B cell (primary cell): ENCODE measurements around the gene AGRN. TPM values are rescaled to one million over a fixed set of nuclear protein-coding genes. Genes with fewer than 3 reads are reported as not detected.

Source experiments
- ATAC-seq: fragments of 200-7000 bp; cut with Tn5 transposase; one replicate; pipeline ENCODE4 v1.10.0; 2021; ENCODE audit warnings: low read depth, mild to moderate bottlenecking, moderate number of reproducible peaks, moderate library complexity
- CTCF ChIA-PET: fragments of 350-600 bp; sonication (Branson Sonifier 250); formaldehyde crosslinking; loops from one replicate; lab custom pipeline; 2021; ENCODE audit warnings: antibody characterized with exemption, inconsistent platforms; lab: Charles Lee
- POLR2A ChIA-PET: fragments of 350-600 bp; sonication (Branson Sonifier 250); formaldehyde crosslinking; loops from one replicate; lab custom pipeline; 2021; ENCODE audit warnings: antibody characterized with exemption; lab: Charles Lee
- DNase-seq: peaks from one replicate; pipeline ENCODE4 v3.0.0; 2013
- H2AFZ ChIP-seq: 2 replicates; pipeline ENCODE4 v1.6.1; 2012; ENCODE audit warnings: mild to moderate bottlenecking, low read depth, low read length; ENCODE audit not compliant: insufficient read depth, poor library complexity, severe bottlenecking
- H3K27ac ChIP-seq, 2 donors: 1 replicate in 1 of 2; 2 replicates in 1 of 2; pipeline ENCODE4 v1.5.1; 2012 to 2013; ENCODE audit warnings: low read length in 2 of 2, mild to moderate bottlenecking in 2 of 2, moderate library complexity in 1 of 2
- H3K27me3 ChIP-seq, 4 experiments: fragments of 200-600 bp in 1 of 4; sonication (generic) in 1 of 4; replicated peaks in 1 of 4; 1 replicate in 2 of 4; 2 replicates in 2 of 4; pipeline versions ENCODE4 v1.6.1 to v1.7.0; 2013 to 2016; ENCODE audit warnings: low read length in 3 of 4, mild to moderate bottlenecking in 2 of 4, mixed read lengths in 1 of 4, moderate library complexity in 1 of 4; ENCODE audit not compliant: insufficient read depth in 4 of 4, control insufficient read depth in 3 of 4; ENCODE audit errors: control extremely low read depth in 1 of 4
- H3K36me3 ChIP-seq, 2 experiments: replicated peaks in 1 of 2; 1 replicate in 1 of 2; 2 replicates in 1 of 2; pipeline versions ENCODE4 v1.6.1 to v1.7.1; 2013; ENCODE audit warnings: low read length in 1 of 2; ENCODE audit not compliant: insufficient read depth in 2 of 2, control insufficient read depth in 1 of 2; ENCODE audit errors: control extremely low read depth in 1 of 2, extremely low read depth in 1 of 2
- H3K4me1 ChIP-seq, 2 donors: fragments of 200-600 bp in 1 of 2; sonication (generic) in 1 of 2; 1 replicate in 1 of 2; 2 replicates in 1 of 2; pipeline versions ENCODE4 v1.5.1 to v1.6.1; 2013 to 2017; ENCODE audit warnings: low read length in 2 of 2; ENCODE audit not compliant: control insufficient read depth in 2 of 2, insufficient read depth in 2 of 2
- H3K4me2 ChIP-seq: replicated peaks from 2 replicates; pipeline ENCODE3; 2012; ENCODE audit warnings: mild to moderate bottlenecking, low read depth, low read length; ENCODE audit not compliant: poor library complexity, severe bottlenecking
- H3K4me3 ChIP-seq, 5 experiments: fragments of 200-600 bp in 1 of 5; sonication (generic) in 1 of 5; 1 replicate in 3 of 5; 2 replicates in 2 of 5; pipeline versions ENCODE4 v1.5.1 to v1.7.0; 2011 to 2016; ENCODE audit warnings: low read length in 4 of 5, mild to moderate bottlenecking in 4 of 5, low read depth in 2 of 5, control low read depth in 1 of 5, moderate library complexity in 1 of 5; ENCODE audit not compliant: insufficient read depth in 1 of 5; ENCODE audit errors: control extremely low read depth in 1 of 5, extremely low read depth in 1 of 5
- H3K79me2 ChIP-seq: fragments of 200-600 bp; sonication (generic); one replicate; pipeline ENCODE4 v1.6.0; 2016; ENCODE audit warnings: low read length; ENCODE audit not compliant: control insufficient read depth, insufficient read depth
- H3K9ac ChIP-seq: fragments of 200-600 bp; sonication (generic); 2 replicates; pipeline ENCODE4 v1.6.1; 2017; ENCODE audit warnings: mild to moderate bottlenecking, low read length, moderate library complexity
- H3K9me3 ChIP-seq, 3 donors: one replicate each; pipeline versions ENCODE4 v1.6.1 to v1.7.1; 2013; ENCODE audit warnings: low read length in 2 of 3; ENCODE audit not compliant: control insufficient read depth in 2 of 3, insufficient read depth in 1 of 3; ENCODE audit errors: control extremely low read depth in 1 of 3
- H4K20me1 ChIP-seq: 2 replicates; pipeline ENCODE4 v1.6.0; 2012; ENCODE audit warnings: mild to moderate bottlenecking, low read length; ENCODE audit not compliant: insufficient read depth, control insufficient read depth, poor library complexity, severe bottlenecking
- H3K27ac Mint-ChIP-seq: one replicate; pipeline ENCODE4 v1.8.0; 2021; ENCODE audit warnings: mixed read lengths
- H3K27me3 Mint-ChIP-seq: one replicate; pipeline ENCODE4 v1.8.0; 2021; ENCODE audit warnings: mixed read lengths
- H3K4me1 Mint-ChIP-seq: one replicate; pipeline ENCODE4 v1.8.0; 2021; ENCODE audit warnings: mixed read lengths
- H3K4me3 Mint-ChIP-seq: one replicate; pipeline ENCODE4 v1.8.0; 2021; ENCODE audit warnings: mixed read lengths
- H3K9me3 Mint-ChIP-seq: one replicate; pipeline ENCODE4 v1.8.0; 2022; ENCODE audit warnings: mixed read lengths; ENCODE audit not compliant: insufficient read depth
- EZH2 ChIP-seq: IDR thresholded peaks from 2 replicates; pipeline ENCODE4 v1.6.1; 2012; ENCODE audit warnings: borderline replicate concordance, low read depth, mild to moderate bottlenecking, moderate library complexity, low read length; ENCODE audit not compliant: insufficient read depth, poor library complexity, severe bottlenecking
- WGBS: methylation state at CpG from one replicate; pipeline ENCODE4 v1.1.5; 2013; ENCODE audit warnings: missing lambda C conversion rate; ENCODE audit not compliant: insufficient coverage; 5-methylcytosine and 5-hydroxymethylcytosine counted together
- intact Hi-C: fragments of 100-400 bp; cut with micrococcal nuclease; formaldehyde crosslinking; loops from one replicate; pipeline ENCODE4 v1.10.0; 2022
- polyA plus RNA-seq: library from polyadenylated mRNA; depleted of rRNA; stranded (reverse); fragments of >200 nt; gene quantifications from 2 replicates; pipeline ENCODE4 v1.2.3, GENCODE V29; 2012
- total RNA-seq, 2 donors: library from RNA; stranded (reverse); fragments of 120-200 nt in 1 of 2; gene quantifications; 1 replicate in 1 of 2; 2 replicates in 1 of 2; pipeline versions ENCODE4 v1.2.3 to v1.2.4, GENCODE V29; 2013 to 2022
- TF ChIP-seq, protein P1 (sequence below): fragments of 200-600 bp; IDR thresholded peaks from one replicate; pipeline ENCODE4 v1.8.0; 2022; ENCODE audit warnings: antibody characterized with exemption, mild to moderate bottlenecking

AGRN gene
- total and polyA plus RNA-seq, 2 donors (not counting 1 experiment from before 2014, with no cell fraction given), result 7.3 to 31.3 TPM

GRCh38 chr1:982765-983436, 37.0 kb upstream of the AGRN start:
- H3K27me3 Mint-ChIP-seq, result peaks cover 33% of the 10 kb centered on the region

More at GRCh38 chr1:982765-983436, 37.0 kb upstream of the AGRN start:
- Histone ChIP-seq H3K4me2 (no peak overlapping the region), H3K4me3 (no peak overlapping the region), H3K36me3 (no peaks in the 10 kb centered on the region), H2AFZ (no peak overlapping the region), H3K27me3 (peaks cover 0 to 28% (median 0%) of the 10 kb centered on the region in 4 experiments), H4K20me1 (no peaks in the 10 kb centered on the region), H3K4me1 (peaks cover 0 to 3% of the 10 kb centered on the region in 2 donors), H3K27ac (no peak overlapping the region), H3K9me3 (peaks cover 0 to 3% (median 0%) of the 10 kb centered on the region in 3 donors), H3K79me2 (no peaks in the 10 kb centered on the region), H3K9ac (no peak overlapping the region)
- H3K9me3 Mint-ChIP-seq, result no peaks in the 10 kb centered on the region
- H3K4me3 Mint-ChIP-seq, result no peak overlapping the region
- TF ChIP-seq, protein P1, sequence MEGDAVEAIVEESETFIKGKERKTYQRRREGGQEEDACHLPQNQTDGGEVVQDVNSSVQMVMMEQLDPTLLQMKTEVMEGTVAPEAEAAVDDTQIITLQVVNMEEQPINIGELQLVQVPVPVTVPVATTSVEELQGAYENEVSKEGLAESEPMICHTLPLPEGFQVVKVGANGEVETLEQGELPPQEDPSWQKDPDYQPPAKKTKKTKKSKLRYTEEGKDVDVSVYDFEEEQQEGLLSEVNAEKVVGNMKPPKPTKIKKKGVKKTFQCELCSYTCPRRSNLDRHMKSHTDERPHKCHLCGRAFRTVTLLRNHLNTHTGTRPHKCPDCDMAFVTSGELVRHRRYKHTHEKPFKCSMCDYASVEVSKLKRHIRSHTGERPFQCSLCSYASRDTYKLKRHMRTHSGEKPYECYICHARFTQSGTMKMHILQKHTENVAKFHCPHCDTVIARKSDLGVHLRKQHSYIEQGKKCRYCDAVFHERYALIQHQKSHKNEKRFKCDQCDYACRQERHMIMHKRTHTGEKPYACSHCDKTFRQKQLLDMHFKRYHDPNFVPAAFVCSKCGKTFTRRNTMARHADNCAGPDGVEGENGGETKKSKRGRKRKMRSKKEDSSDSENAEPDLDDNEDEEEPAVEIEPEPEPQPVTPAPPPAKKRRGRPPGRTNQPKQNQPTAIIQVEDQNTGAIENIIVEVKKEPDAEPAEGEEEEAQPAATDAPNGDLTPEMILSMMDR, result no peak
- TF ChIP-seq EZH2, result no peak
- ChIA-PET POLR2A (interaction anchor here (0.6 to 0.8 kb wide), 2 partner anchors 74 to 81 kb away, joined by 3 to 5 read pairs; no protein-coding TSS in a partner anchor), CTCF (interaction anchor here (0.6 to 3.8 kb wide), 14 partner anchors 16 to 521 kb away, joined by 3 to 32 read pairs (median 4); partner anchors contain the start of genes AGRN, ISG15 and PLEKHN1)
- intact Hi-C loops, result no loop called here
- ATAC-seq, result no peak
- no peaks in the 10 kb centered on the region for H3K4me1 Mint-ChIP-seq
- no peak for DNase-seq
- 85% methylated on average over 42 of the region's 43 CpGs for WGBS
- H3K27ac Mint-ChIP-seq, result no peak overlapping the region
